RWPE2 (cell line): ENCODE results near the gene ARL17B.
"Not testable (repeated sequence)": the region's sequence is repeated elsewhere in the genome, so short reads cannot be mapped to it uniquely, and the experiment has no call there.

ENCODE experiments used
- ATAC-seq: fragments of 200-7000 bp; cut with Tn5 transposase; 3 replicates; pipeline ENCODE4 v1.9.1; 2021; ENCODE audit warnings: low read depth
- DNase-seq: peaks from one replicate; pipeline ENCODE4 v3.0.0-alpha.2; 2020; ENCODE audit warnings: low spot score
- H3K27ac ChIP-seq: fragments of 450-650 bp; 2 replicates; pipeline ENCODE4 v1.5.1; 2017; ENCODE audit warnings: mild to moderate bottlenecking; ENCODE audit not compliant: poor library complexity, severe bottlenecking
- H3K27me3 ChIP-seq: fragments of 250-450 bp; sonication (Bioruptor Pico); 2 replicates; pipeline ENCODE4 v1.5.1; 2021; ENCODE audit warnings: mild to moderate bottlenecking, moderate library complexity; ENCODE audit not compliant: insufficient read depth, poor library complexity, severe bottlenecking
- H3K36me3 ChIP-seq: fragments of 250-450 bp; sonication (Bioruptor Pico); 2 replicates; pipeline ENCODE4 v1.5.1; 2020; ENCODE audit warnings: low read depth, mild to moderate bottlenecking, moderate library complexity
- H3K4me1 ChIP-seq: fragments of 250-450 bp; sonication (Bioruptor Pico); 2 replicates; pipeline ENCODE4 v1.5.1; 2021; ENCODE audit warnings: mild to moderate bottlenecking, moderate library complexity; ENCODE audit not compliant: insufficient read depth, poor library complexity, severe bottlenecking
- H3K4me3 ChIP-seq: fragments of 250-450 bp; sonication (Bioruptor Pico); 2 replicates; pipeline ENCODE4 v1.5.1; 2021; ENCODE audit warnings: mild to moderate bottlenecking, moderate library complexity; ENCODE audit not compliant: severe bottlenecking
- H3K9me3 ChIP-seq: fragments of 250-450 bp; sonication (Bioruptor Pico); 2 replicates; pipeline ENCODE4 v1.5.1; 2021; ENCODE audit warnings: mild to moderate bottlenecking, moderate library complexity; ENCODE audit not compliant: severe bottlenecking
- CTCF ChIP-seq: fragments of 450-650 bp; IDR thresholded peaks from one replicate; pipeline ENCODE4 v1.5.1; 2017; ENCODE audit warnings: mild to moderate bottlenecking, moderate library complexity; ENCODE audit not compliant: poor library complexity, severe bottlenecking

ARL17B gene

DNA sequence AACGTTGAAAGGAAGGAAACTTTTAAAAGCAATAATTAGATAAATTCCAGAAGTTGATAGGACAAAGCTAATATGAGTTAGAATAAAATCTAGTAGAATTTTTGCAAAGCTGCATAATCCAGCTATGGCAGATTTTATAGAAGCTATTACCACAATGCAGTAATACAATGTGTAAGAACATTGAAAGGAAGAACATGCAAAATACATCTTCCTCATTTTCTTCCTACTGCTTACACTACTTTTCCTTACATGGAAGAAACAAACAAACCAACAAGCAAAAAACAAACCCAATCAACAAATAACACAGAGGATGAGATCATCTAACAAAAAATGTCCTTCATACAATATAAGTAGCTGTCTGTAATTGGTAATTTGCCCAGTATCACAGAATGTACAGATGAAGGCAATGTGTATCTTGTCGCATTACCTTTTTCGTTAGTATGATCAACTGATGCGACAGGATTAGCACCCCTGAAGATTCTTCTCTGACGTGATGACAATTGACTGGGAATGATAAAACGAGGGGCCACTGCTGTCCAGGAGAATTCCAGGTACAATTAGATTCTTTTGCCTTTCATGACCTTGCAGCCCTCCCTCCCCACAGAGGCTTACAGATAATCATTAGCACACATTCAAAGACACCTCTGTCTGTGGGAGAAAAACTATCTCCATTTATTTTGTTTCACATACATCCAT, 87.9 kb downstream of the ARL17B start:
- no peak for DNase-seq
- Histone ChIP-seq H3K9me3 (no peaks in the 10 kb centered on the region), H3K4me3 (no peak overlapping the region), H3K27me3 (peaks cover 3% of the 10 kb centered on the region), H3K4me1 (no peaks in the 10 kb centered on the region), H3K27ac (no peak overlapping the region), H3K36me3 (no peaks in the 10 kb centered on the region)
- ATAC-seq = no peak
- no peak for TF ChIP-seq CTCF

DNA sequence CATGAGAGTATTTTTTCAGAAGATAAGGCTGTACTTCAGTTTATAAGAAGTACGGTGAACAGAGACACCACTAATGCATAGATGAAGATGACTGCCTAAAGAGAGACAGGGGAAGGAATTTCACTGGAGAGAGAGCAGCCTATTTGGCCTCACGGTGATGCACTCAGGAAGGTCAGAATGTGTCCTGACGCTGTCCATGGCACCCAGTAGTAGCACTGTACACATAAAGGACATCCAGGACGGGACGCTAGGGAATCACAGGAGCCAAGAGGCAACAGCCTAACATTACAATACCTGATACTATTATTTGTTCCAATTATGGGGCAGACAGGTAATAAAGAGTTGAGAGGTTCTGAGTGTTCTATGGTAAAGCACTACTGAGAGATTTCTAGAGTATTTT, 91.5 kb downstream of the ARL17B start:
- Histone ChIP-seq H3K4me3 (no peak overlapping the region), H3K4me1 (peaks cover 4% of the 10 kb centered on the region), H3K36me3 (no peaks in the 10 kb centered on the region), H3K27me3 (peaks cover 3% of the 10 kb centered on the region), H3K9me3 (no peaks in the 10 kb centered on the region), H3K27ac (no peak overlapping the region)
- ATAC-seq (no peak), DNase-seq (no peak)
- no peak for TF ChIP-seq CTCF

DNA sequence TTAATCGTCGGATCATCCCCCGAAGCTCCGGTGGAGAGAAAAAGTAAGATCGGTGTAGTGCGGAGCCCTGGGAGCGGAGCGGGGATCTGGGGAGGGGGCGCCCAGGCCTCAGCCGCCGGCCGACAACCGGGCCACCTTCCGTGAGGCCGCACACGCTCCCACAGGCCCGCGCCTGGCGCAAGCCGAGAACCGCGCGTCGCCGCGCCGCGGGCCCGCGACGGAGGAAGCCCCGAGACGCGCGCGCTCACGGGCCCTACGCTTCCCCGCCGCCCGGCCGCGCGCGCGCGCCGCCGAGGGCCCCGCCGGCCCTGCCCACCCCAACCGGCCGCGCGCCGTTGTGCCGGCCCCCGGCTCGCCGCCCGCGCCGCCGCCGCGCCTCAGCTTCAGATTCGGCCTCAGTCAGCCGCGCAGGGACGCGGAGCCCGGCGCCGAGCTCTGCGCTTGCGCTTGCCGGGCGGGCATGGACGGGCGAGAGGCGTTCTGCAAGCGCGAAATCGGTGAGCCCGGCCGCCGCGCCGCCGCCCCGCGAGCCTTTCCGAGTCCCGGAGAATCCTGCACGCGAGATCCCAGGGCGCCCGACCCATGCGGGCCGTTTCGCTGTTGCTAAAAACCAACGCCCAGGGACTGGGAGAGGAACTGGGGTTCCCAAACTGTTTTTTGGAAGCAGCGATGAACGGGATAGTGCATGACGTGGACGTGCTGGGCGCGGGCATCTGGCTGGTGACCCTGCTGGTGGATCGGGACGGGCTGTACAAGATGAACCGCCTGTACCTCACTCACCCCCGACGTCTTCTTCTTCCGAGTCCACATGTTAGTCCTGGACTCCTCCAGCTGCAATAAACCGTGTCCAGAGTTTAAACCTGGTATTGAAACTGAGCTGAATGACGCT, 94.7 kb downstream of the ARL17B start:
- DNase-seq (peak; percentile 87), ATAC-seq (peak; percentile 77)
- no peak for TF ChIP-seq CTCF
- no peaks in the 10 kb centered on the region for H3K36me3 ChIP-seq
- peak overlapping the region; percentile 55 for H3K27ac ChIP-seq
- peak overlapping the region; percentile 49 for H3K4me3 ChIP-seq
- peaks cover 17% of the 10 kb centered on the region for H3K4me1 ChIP-seq
- H3K27me3 ChIP-seq = no peaks in the 10 kb centered on the region
- no peaks in the 10 kb centered on the region for H3K9me3 ChIP-seq

DNA sequence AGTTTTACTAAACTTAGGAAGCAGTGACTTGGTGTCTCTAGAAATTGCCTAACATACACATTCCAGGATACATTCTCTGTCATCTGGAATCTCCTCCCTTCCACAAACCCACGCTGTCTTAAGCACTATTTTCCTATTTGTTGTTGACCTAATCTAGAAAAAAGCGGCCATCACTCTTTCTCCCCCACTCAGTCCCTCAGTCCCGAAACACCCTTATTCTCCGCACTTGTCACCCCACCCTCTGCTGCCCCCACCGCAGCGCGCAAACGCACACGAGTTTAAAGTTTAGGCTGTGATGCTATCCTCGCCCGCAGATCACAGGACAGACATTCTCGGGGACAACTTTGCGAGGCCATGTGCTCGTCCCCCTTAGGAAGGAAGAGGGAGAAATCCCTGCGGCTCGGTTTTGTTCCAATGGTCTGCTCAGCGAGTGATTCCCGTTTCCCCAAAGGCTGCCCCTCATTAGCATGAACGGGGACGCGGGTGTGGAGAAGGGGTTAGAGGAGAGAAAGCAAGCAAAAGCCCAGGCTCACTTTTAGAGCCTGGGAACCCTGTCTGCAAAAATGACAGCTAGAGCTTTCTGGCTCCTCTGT, 95.4 kb downstream of the ARL17B start:
- Histone ChIP-seq H3K27ac (peak overlapping the region; percentile 55), H3K4me3 (peak overlapping the region; percentile 49), H3K4me1 (peaks cover 17% of the 10 kb centered on the region)
- not testable (repeated sequence) for DNase-seq, H3K9me3 ChIP-seq, H3K27me3 ChIP-seq, ATAC-seq, H3K36me3 ChIP-seq

- Histone ChIP-seq H3K4me3 (no peak overlapping the region), H3K27me3 (no peaks in the 10 kb centered on the region), H3K27ac (peak overlapping the region; percentile 71), H3K4me1 (peaks cover 17% of the 10 kb centered on the region), H3K36me3 (no peaks in the 10 kb centered on the region), H3K9me3 (no peaks in the 10 kb centered on the region)
- TF ChIP-seq CTCF = no peak
- ATAC-seq = peak; percentile 81
- DNase-seq = no peak
Measured at GRCh38 chr17:46264456-46265198, 96.9 kb downstream of the ARL17B start.
